Measurements from ENCODE around the gene SIK2.

Gene SIK2

GRCh38 chr11:111729071-111729830 is 127.0 kb downstream of the SIK2 start:
- no peak overlapping the region for H3K4me3 ChIP-seq (replicated peaks; ENCODE audit: low read depth, low read length)
- no peak for DNase-seq (ENCODE audit: low read depth)
- no peak for TF ChIP-seq CTCF (IDR thresholded peaks at IDR 0.05; ENCODE audit: low read length, missing control alignments)

- TF ChIP-seq CTCF (IDR thresholded peaks at IDR 0.05; ENCODE audit: low read length, missing control alignments): no peak
- no peak for DNase-seq (ENCODE audit: low read depth)
- no peak overlapping the region for H3K4me3 ChIP-seq (replicated peaks; ENCODE audit: low read depth, low read length)
These were observed 127.6 kb downstream of the SIK2 start for GRCh38 chr11:111729831-111730311.

- TF ChIP-seq CTCF (IDR thresholded peaks at IDR 0.05; ENCODE audit: low read length, missing control alignments): no peak
- H3K4me3 ChIP-seq (replicated peaks; ENCODE audit: low read depth, low read length): no peak overlapping the region
- no peak for DNase-seq (ENCODE audit: low read depth)
These were observed 128.8 kb downstream of the SIK2 start for GRCh38 chr11:111730871-111731591.

GRCh38 chr11:111731821-111732220 is 129.6 kb downstream of the SIK2 start:
- TF ChIP-seq CTCF (IDR thresholded peaks at IDR 0.05; ENCODE audit: low read length, missing control alignments): no peak
- no peak for DNase-seq (ENCODE audit: low read depth)
- H3K4me3 ChIP-seq (replicated peaks; ENCODE audit: low read depth, low read length): no peak overlapping the region

GRCh38 chr11:111733016-111733415 is 130.8 kb downstream of the SIK2 start:
- DNase-seq (ENCODE audit: low read depth): peak; percentile 88
- no peak for TF ChIP-seq CTCF (IDR thresholded peaks at IDR 0.05; ENCODE audit: low read length, missing control alignments)

GRCh38 chr11:111733611-111734088 is 131.4 kb downstream of the SIK2 start:
- DNase-seq (ENCODE audit: low read depth): no peak
- H3K4me3 ChIP-seq (replicated peaks; ENCODE audit: low read depth, low read length): no peak overlapping the region
- no peak for TF ChIP-seq CTCF (IDR thresholded peaks at IDR 0.05; ENCODE audit: low read length, missing control alignments)

More at GRCh38 chr11:111733016-111733415, 130.8 kb downstream of the SIK2 start:
- H3K4me3 ChIP-seq (replicated peaks; ENCODE audit: low read depth, low read length): no peak overlapping the region

Measured in fibroblast of pulmonary artery (primary cell).